Measurements from ENCODE around the gene KCNMA1. TPM values are rescaled to one million over a fixed set of nuclear protein-coding genes. Genes with fewer than 3 reads are reported as not detected.

Gene KCNMA1
- total RNA-seq, 3 donors from 2014 or later: 0.10 to 0.60 (median 0.18) TPM

GRCh38 chr10:77038407-77038806, 599.2 kb downstream of the KCNMA1 start:
- DNase-seq (no peak), ATAC-seq (no peak)
- peaks cover under 1% of the 10 kb centered on the region for H3K9me3 Mint-ChIP-seq
- peaks cover 9% of the 10 kb centered on the region for H3K4me1 Mint-ChIP-seq (ENCODE audit: low read depth)
- H3K36me3 Mint-ChIP-seq (ENCODE audit: insufficient read depth): no peaks in the 10 kb centered on the region
- H3K4me3 Mint-ChIP-seq: no peak overlapping the region
- peaks cover 1% of the 10 kb centered on the region for H3K27me3 Mint-ChIP-seq (ENCODE audit: low read depth)

- Mint-ChIP-seq H3K4me3 (no peak overlapping the region), H3K9me3 (no peaks in the 10 kb centered on the region), H3K36me3 (ENCODE audit: insufficient read depth) (no peaks in the 10 kb centered on the region), H3K27me3 (ENCODE audit: low read depth) (peaks cover 4% of the 10 kb centered on the region), H3K4me1 (ENCODE audit: low read depth) (peaks cover 9% of the 10 kb centered on the region)
- ATAC-seq (no peak), DNase-seq (no peak)
Observed at GRCh38 chr10:77037735-77038403, 599.7 kb downstream of the KCNMA1 start.

GRCh38 chr10:77036993-77037734, 600.4 kb downstream of the KCNMA1 start:
- no peaks in the 10 kb centered on the region for H3K36me3 Mint-ChIP-seq (ENCODE audit: insufficient read depth)
- no peak overlapping the region for H3K4me3 Mint-ChIP-seq
- peaks cover 9% of the 10 kb centered on the region for H3K4me1 Mint-ChIP-seq (ENCODE audit: low read depth)
- no peak for ATAC-seq
- no peaks in the 10 kb centered on the region for H3K9me3 Mint-ChIP-seq
- peaks cover 4% of the 10 kb centered on the region for H3K27me3 Mint-ChIP-seq (ENCODE audit: low read depth)
- DNase-seq: no peak

GRCh38 chr10:77036276-77036675, 601.3 kb downstream of the KCNMA1 start:
- Mint-ChIP-seq H3K4me3 (no peak overlapping the region), H3K36me3 (ENCODE audit: insufficient read depth) (no peaks in the 10 kb centered on the region)

GRCh38 chr10:77034795-77035194, 602.8 kb downstream of the KCNMA1 start:
- Mint-ChIP-seq H3K9me3 (no peaks in the 10 kb centered on the region), H3K4me3 (no peak overlapping the region), H3K4me1 (ENCODE audit: low read depth) (no peaks in the 10 kb centered on the region)

More at GRCh38 chr10:77036276-77036675, 601.3 kb downstream of the KCNMA1 start:
- no peaks in the 10 kb centered on the region for H3K9me3 Mint-ChIP-seq
- peaks cover 1% of the 10 kb centered on the region for H3K4me1 Mint-ChIP-seq (ENCODE audit: low read depth)
- ATAC-seq (no peak), DNase-seq (no peak)
- peaks cover 4% of the 10 kb centered on the region for H3K27me3 Mint-ChIP-seq (ENCODE audit: low read depth)

GRCh38 chr10:77034240-77034639, 603.4 kb downstream of the KCNMA1 start:
- Mint-ChIP-seq H3K4me1 (ENCODE audit: low read depth) (no peaks in the 10 kb centered on the region), H3K36me3 (ENCODE audit: insufficient read depth) (no peaks in the 10 kb centered on the region), H3K9me3 (no peaks in the 10 kb centered on the region), H3K27me3 (ENCODE audit: low read depth) (peaks cover 4% of the 10 kb centered on the region), H3K4me3 (no peak overlapping the region)
- no peak for DNase-seq
- ATAC-seq: no peak

More at GRCh38 chr10:77034795-77035194, 602.8 kb downstream of the KCNMA1 start:
- ATAC-seq: no peak
- Mint-ChIP-seq H3K36me3 (ENCODE audit: insufficient read depth) (no peaks in the 10 kb centered on the region), H3K27me3 (ENCODE audit: low read depth) (peaks cover 4% of the 10 kb centered on the region)
- DNase-seq: no peak

GRCh38 chr10:77032188-77032570, 605.4 kb downstream of the KCNMA1 start:
- H3K27me3 Mint-ChIP-seq (ENCODE audit: low read depth): peaks cover 8% of the 10 kb centered on the region
- H3K36me3 Mint-ChIP-seq (ENCODE audit: insufficient read depth): no peaks in the 10 kb centered on the region

GRCh38 chr10:77031531-77032187, 605.9 kb downstream of the KCNMA1 start:
- no peaks in the 10 kb centered on the region for H3K36me3 Mint-ChIP-seq (ENCODE audit: insufficient read depth)
- DNase-seq (no peak), ATAC-seq (no peak)
- no peaks in the 10 kb centered on the region for H3K4me1 Mint-ChIP-seq (ENCODE audit: low read depth)
- H3K9me3 Mint-ChIP-seq: no peaks in the 10 kb centered on the region
- peaks cover 8% of the 10 kb centered on the region for H3K27me3 Mint-ChIP-seq (ENCODE audit: low read depth)
- H3K4me3 Mint-ChIP-seq: no peak overlapping the region

More at GRCh38 chr10:77032188-77032570, 605.4 kb downstream of the KCNMA1 start:
- Mint-ChIP-seq H3K9me3 (no peaks in the 10 kb centered on the region), H3K4me3 (no peak overlapping the region), H3K4me1 (ENCODE audit: low read depth) (no peaks in the 10 kb centered on the region)
- DNase-seq (no peak), ATAC-seq (no peak)

- Mint-ChIP-seq H3K4me1 (ENCODE audit: low read depth) (no peaks in the 10 kb centered on the region), H3K27me3 (ENCODE audit: low read depth) (peaks cover 10% of the 10 kb centered on the region), H3K36me3 (ENCODE audit: insufficient read depth) (no peaks in the 10 kb centered on the region), H3K9me3 (no peaks in the 10 kb centered on the region), H3K4me3 (no peak overlapping the region)
- ATAC-seq (no peak), DNase-seq (no peak)
Observed at GRCh38 chr10:77030974-77031373, 606.6 kb downstream of the KCNMA1 start.

GRCh38 chr10:77029777-77030717, 607.6 kb downstream of the KCNMA1 start:
- Mint-ChIP-seq H3K9me3 (no peaks in the 10 kb centered on the region), H3K36me3 (ENCODE audit: insufficient read depth) (no peaks in the 10 kb centered on the region), H3K4me1 (ENCODE audit: low read depth) (no peaks in the 10 kb centered on the region), H3K27me3 (ENCODE audit: low read depth) (peaks cover 10% of the 10 kb centered on the region), H3K4me3 (no peak overlapping the region)
- DNase-seq (no peak), ATAC-seq (no peak)

GRCh38 chr10:77028042-77028441, 609.6 kb downstream of the KCNMA1 start:
- no peak for ATAC-seq
- no peak for DNase-seq
- Mint-ChIP-seq H3K4me3 (no peak overlapping the region), H3K27me3 (ENCODE audit: low read depth) (peaks cover 6% of the 10 kb centered on the region), H3K36me3 (ENCODE audit: insufficient read depth) (no peaks in the 10 kb centered on the region), H3K4me1 (ENCODE audit: low read depth) (no peaks in the 10 kb centered on the region), H3K9me3 (no peaks in the 10 kb centered on the region)

GRCh38 chr10:77027576-77027975, 610.0 kb downstream of the KCNMA1 start:
- H3K4me3 Mint-ChIP-seq: no peak overlapping the region
- H3K9me3 Mint-ChIP-seq: no peaks in the 10 kb centered on the region
- DNase-seq (no peak), ATAC-seq (no peak)
- H3K36me3 Mint-ChIP-seq (ENCODE audit: insufficient read depth): no peaks in the 10 kb centered on the region
- no peaks in the 10 kb centered on the region for H3K4me1 Mint-ChIP-seq (ENCODE audit: low read depth)
- H3K27me3 Mint-ChIP-seq (ENCODE audit: low read depth): peaks cover 6% of the 10 kb centered on the region

GRCh38 chr10:77027141-77027540, 610.5 kb downstream of the KCNMA1 start:
- Mint-ChIP-seq H3K27me3 (ENCODE audit: low read depth) (peaks cover 6% of the 10 kb centered on the region), H3K9me3 (no peaks in the 10 kb centered on the region), H3K4me1 (ENCODE audit: low read depth) (no peaks in the 10 kb centered on the region), H3K4me3 (no peak overlapping the region), H3K36me3 (ENCODE audit: insufficient read depth) (no peaks in the 10 kb centered on the region)
- DNase-seq (no peak), ATAC-seq (no peak)

- ATAC-seq: no peak
- H3K4me1 Mint-ChIP-seq (ENCODE audit: low read depth): no peaks in the 10 kb centered on the region
- DNase-seq: no peak
- no peaks in the 10 kb centered on the region for H3K36me3 Mint-ChIP-seq (ENCODE audit: insufficient read depth)
- no peak overlapping the region for H3K4me3 Mint-ChIP-seq
- H3K27me3 Mint-ChIP-seq (ENCODE audit: low read depth): peaks cover 8% of the 10 kb centered on the region
- no peaks in the 10 kb centered on the region for H3K9me3 Mint-ChIP-seq
Observed at GRCh38 chr10:77026148-77026547, 611.5 kb downstream of the KCNMA1 start.
